HUES64 (cell line): ENCODE data around the gene CLASP1.
"Not testable (repeated sequence)": the region's sequence is repeated elsewhere in the genome, so short reads cannot be mapped to it uniquely, and the experiment has no call there.

Source experiments
- H3K27ac ChIP-seq: 2 replicates; pipeline ENCODE4 v1.7.0; 2013; ENCODE audit warnings: low read depth, low read length, inconsistent platforms
- H3K27me3 ChIP-seq: 2 replicates; pipeline ENCODE4 v1.6.1; 2013; ENCODE audit warnings: mild to moderate bottlenecking, low read length; ENCODE audit not compliant: insufficient read depth
- H3K36me3 ChIP-seq: 2 replicates; pipeline ENCODE4 v1.6.1; 2013; ENCODE audit warnings: mild to moderate bottlenecking, low read length; ENCODE audit not compliant: insufficient read depth
- H3K4me1 ChIP-seq: 2 replicates; pipeline ENCODE4 v1.6.1; 2013; ENCODE audit warnings: mild to moderate bottlenecking, low read length, moderate library complexity; ENCODE audit not compliant: insufficient read depth
- H3K4me3 ChIP-seq: 2 replicates; pipeline ENCODE4 v1.5.1; 2013; ENCODE audit warnings: mild to moderate bottlenecking, low read length, moderate library complexity
- H3K9ac ChIP-seq: 2 replicates; pipeline ENCODE4 v1.6.1; 2013; ENCODE audit warnings: mild to moderate bottlenecking, low read depth, low read length
- H3K9me3 ChIP-seq: 2 replicates; pipeline ENCODE4 v1.6.1; 2013; ENCODE audit warnings: low read depth, low read length; ENCODE audit not compliant: insufficient read depth
- WGBS: fragments of 150-250, 120-280 bp; methylation state at CpG from one replicate; pipeline ENCODE4 v1.1.7; 2013; ENCODE audit warnings: missing lambda C conversion rate; 5-methylcytosine and 5-hydroxymethylcytosine counted together

The CLASP1 gene

DNA sequence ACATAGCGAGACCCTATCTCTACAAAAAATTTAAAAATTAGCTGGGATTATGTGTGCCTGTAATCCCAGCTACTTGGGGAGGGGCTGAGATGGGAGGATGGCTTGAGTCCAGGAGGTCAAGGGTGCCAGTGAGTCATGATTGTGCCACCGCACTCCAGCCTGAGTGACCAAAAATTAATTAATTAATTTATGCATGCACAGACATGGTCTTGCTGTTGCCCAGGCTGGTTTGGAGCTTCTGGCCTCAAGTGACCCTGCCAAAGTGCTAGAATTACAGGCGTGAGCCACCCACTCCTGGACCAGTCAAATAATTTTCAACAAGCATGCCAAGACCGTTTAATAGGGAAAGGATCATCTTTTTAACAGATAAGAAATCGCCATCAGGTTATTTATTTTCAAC lies 306.5 kb downstream of the CLASP1 start:
- Histone ChIP-seq H3K4me3 (no peak overlapping the region), H3K27me3 (no peaks in the 10 kb centered on the region)

DNA sequence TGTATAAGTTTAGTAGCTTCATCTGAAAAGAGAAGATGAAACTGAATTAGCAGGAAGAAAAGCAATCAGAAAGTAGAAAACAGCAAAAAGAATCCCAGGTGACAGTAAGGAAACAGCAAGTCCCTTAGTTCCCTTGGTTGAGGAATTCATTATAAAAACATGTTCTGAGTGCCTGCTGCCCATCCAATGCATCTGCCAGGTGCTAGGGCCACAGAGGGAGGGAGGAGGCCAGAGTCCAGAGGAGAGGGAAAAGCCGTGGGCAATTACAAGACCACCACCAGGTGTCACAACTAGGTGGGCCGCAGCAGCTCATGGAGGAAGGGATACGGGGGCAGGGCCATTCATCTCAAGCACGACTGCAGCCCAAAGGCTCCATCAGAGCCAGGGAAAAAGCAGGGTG lies 308.3 kb downstream of the CLASP1 start:
- peaks cover 57% of the 10 kb centered on the region for H3K36me3 ChIP-seq
- no peaks in the 10 kb centered on the region; the same call in 1 of the 2 replicates for H3K4me1 ChIP-seq
- H3K9me3 ChIP-seq, result no peaks in the 10 kb centered on the region
- 84% methylated on average over 4 of the region's 4 CpGs for WGBS
- H3K27ac ChIP-seq, result no peak overlapping the region
- H3K4me3 ChIP-seq, result no peak overlapping the region
- no peak overlapping the region for H3K9ac ChIP-seq
- no peaks in the 10 kb centered on the region for H3K27me3 ChIP-seq

More for the DNA sequence above, 306.5 kb downstream of the CLASP1 start:
- peaks cover 75% of the 10 kb centered on the region for H3K36me3 ChIP-seq
- H3K9me3 ChIP-seq, result no peaks in the 10 kb centered on the region
- WGBS, result 93% methylated on average over 4 of the region's 5 CpGs
- no peaks in the 10 kb centered on the region for H3K4me1 ChIP-seq
- no peak overlapping the region for H3K27ac ChIP-seq
- no peak overlapping the region for H3K9ac ChIP-seq

GRCh38 chr2:121338281-121338680 lies 311.0 kb downstream of the CLASP1 start:
- Histone ChIP-seq H3K4me3 (no peak overlapping the region), H3K27me3 (no peaks in the 10 kb centered on the region), H3K4me1 (peaks cover 4% of the 10 kb centered on the region), H3K9me3 (no peaks in the 10 kb centered on the region), H3K27ac (no peak overlapping the region), H3K36me3 (peaks cover 35% of the 10 kb centered on the region), H3K9ac (no peak overlapping the region)
- 91% methylated on average over 20 of the region's 20 CpGs for WGBS

DNA sequence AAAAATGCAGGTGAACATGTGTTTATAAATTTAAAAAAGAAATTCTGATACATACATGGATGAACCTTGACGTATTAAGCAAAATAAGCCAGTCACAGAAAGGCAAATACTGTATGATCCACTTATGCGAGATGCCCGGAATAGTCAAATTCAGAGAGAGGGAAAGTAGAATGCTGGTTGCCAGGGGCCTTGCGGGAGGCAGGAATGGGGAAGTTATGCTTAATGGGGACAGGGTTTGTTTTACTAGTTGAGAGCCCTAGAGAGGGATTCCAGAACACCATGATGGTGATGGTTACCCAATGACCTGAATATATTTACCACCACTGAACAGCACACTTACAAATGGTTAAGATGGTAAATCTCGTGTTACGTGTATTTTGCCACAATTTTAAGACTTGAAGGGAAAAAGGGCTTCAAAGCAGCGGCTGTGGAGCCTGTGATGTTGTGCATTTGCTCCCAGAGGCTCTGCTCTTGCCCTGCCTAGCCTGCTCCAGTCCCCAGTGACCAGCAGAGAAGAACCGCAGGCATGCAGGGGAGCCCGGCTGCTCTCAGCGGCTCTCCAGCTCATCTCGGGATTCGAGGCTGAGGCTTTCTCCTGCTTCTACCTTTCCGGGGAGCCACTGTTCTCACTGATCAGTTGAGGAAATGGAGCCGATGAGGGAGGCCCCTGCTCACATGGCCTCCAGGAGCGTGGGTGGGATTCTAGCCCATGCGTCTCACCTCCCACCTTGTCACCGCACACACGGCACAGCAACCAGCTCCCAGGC lies 312.6 kb downstream of the CLASP1 start:
- no peaks in the 10 kb centered on the region for H3K9me3 ChIP-seq
- no peaks in the 10 kb centered on the region for H3K27me3 ChIP-seq
- peaks cover 27% of the 10 kb centered on the region for H3K36me3 ChIP-seq
- no peak overlapping the region for H3K9ac ChIP-seq
- H3K27ac ChIP-seq, result peak overlapping the region; percentile 34; the same call in 1 of the 2 replicates
- no peak overlapping the region for H3K4me3 ChIP-seq
- peaks cover 4% of the 10 kb centered on the region for H3K4me1 ChIP-seq
- 89% methylated on average over 18 of the region's 18 CpGs for WGBS

DNA sequence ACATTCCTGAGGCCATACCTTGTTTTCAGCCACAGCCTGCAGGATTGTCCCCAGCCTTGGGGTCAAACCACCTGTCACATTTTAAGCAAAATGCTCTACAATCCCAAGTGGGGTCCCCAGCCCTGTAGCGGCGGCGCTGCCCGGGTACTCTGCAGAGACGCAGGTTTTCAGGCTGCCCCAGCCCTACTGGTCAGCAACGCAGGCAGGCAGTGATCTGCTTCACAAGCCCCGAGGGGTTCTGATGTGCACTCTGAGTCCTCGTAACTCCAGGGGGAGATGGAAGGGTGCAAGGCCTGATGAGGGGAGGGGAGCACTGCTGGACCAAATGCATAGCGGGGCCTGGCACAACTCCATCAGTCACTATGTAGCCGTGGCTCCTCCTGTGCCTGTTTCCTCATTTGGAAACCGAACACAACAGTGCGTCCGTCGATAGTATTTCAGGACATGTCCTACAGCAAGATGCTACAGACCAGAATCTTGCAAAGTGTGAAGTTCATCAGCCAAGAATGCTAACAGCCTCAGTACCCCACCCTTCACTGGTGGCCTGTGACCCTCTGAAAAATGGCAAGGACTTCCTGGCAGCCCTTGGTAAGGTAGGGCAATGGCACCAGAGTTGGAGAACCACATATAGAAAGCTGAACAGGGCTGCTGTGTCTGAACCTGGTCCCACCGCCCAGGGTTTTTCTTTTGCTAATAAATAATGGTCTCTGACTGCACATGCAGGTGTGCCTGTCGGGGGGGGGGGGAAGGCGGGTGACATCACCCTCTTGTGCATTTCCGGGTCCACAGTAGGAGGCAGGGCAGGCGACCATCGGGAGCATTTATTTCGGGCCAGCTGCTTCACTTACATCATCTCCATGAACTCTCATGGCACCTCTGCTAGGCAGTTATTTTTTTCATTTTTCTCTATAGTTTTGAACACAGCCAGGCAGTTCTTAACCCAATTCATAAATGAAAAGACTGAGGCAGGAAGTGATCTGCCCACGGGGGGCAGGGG lies 313.7 kb downstream of the CLASP1 start:
- Histone ChIP-seq H3K27me3 (no peaks in the 10 kb centered on the region), H3K9ac (no peak overlapping the region), H3K4me1 (peaks cover 4% of the 10 kb centered on the region), H3K27ac (no peak overlapping the region), H3K4me3 (no peak overlapping the region), H3K36me3 (peaks cover 15% of the 10 kb centered on the region), H3K9me3 (no peaks in the 10 kb centered on the region)
- 82% methylated on average over 21 of the region's 22 CpGs for WGBS

- H3K27me3 ChIP-seq, result no peaks in the 10 kb centered on the region
- no peak overlapping the region for H3K27ac ChIP-seq
- no peak overlapping the region for H3K9ac ChIP-seq
- no peaks in the 10 kb centered on the region for H3K9me3 ChIP-seq
- peaks cover 7% of the 10 kb centered on the region for H3K36me3 ChIP-seq
- H3K4me1 ChIP-seq, result peaks cover 4% of the 10 kb centered on the region
- WGBS, result 79% methylated on average over 14 of the region's 14 CpGs
- H3K4me3 ChIP-seq, result no peak overlapping the region
These were observed 314.5 kb downstream of the CLASP1 start for GRCh38 chr2:121334581-121335293.

- H3K27ac ChIP-seq, result no peak overlapping the region
- WGBS, result 92% methylated on average over 12 of the region's 12 CpGs
- H3K27me3 ChIP-seq, result no peaks in the 10 kb centered on the region
- H3K9me3 ChIP-seq, result no peaks in the 10 kb centered on the region
- H3K4me3 ChIP-seq, result no peak overlapping the region
- H3K4me1 ChIP-seq, result peaks cover 4% of the 10 kb centered on the region
- no peak overlapping the region for H3K9ac ChIP-seq
- peaks cover 4% of the 10 kb centered on the region; the same call in 1 of the 2 replicates for H3K36me3 ChIP-seq
These were observed 315.3 kb downstream of the CLASP1 start for GRCh38 chr2:121333834-121334558.

GRCh38 chr2:121333231-121333630 lies 316.0 kb downstream of the CLASP1 start:
- Histone ChIP-seq H3K4me3 (no peak overlapping the region), H3K9me3 (no peaks in the 10 kb centered on the region), H3K4me1 (peaks cover 4% of the 10 kb centered on the region), H3K27me3 (no peaks in the 10 kb centered on the region), H3K27ac (no peak overlapping the region), H3K36me3 (peaks cover 3% of the 10 kb centered on the region; the same call in 1 of the 2 replicates), H3K9ac (no peak overlapping the region)
- WGBS, result 92% methylated on average over 17 of the region's 17 CpGs

DNA sequence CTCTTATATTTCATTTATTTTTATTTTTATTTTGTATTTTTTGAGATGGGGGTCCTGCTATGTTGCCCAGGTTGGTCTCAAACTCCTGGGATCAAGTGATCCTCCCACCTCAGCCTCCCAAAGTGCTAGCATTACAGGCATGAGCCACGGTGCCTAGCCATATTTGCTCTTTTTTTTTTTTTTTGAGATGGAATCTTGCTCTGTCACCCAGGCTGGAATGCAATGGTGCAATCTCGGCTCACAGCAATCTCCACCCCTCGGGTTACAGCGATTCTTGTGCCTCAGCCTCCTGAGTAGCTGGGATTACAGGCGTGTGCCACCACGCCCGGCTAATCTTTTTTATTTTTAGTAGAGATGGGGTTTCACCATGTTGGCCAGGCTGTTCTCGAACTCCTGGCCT lies 317.9 kb downstream of the CLASP1 start:
- H3K4me1 ChIP-seq, H3K9ac ChIP-seq, H3K4me3 ChIP-seq, H3K9me3 ChIP-seq, H3K36me3 ChIP-seq, H3K27me3 ChIP-seq, H3K27ac ChIP-seq: not testable (repeated sequence)
- 91% methylated on average over 8 of the region's 8 CpGs for WGBS

GRCh38 chr2:121330921-121331320 lies 318.3 kb downstream of the CLASP1 start:
- H3K4me3 ChIP-seq, result no peak overlapping the region
- H3K4me1 ChIP-seq, result peaks cover 4% of the 10 kb centered on the region
- no peaks in the 10 kb centered on the region for H3K36me3 ChIP-seq
- no peaks in the 10 kb centered on the region for H3K9me3 ChIP-seq
- no peak overlapping the region for H3K27ac ChIP-seq
- WGBS, result 95% methylated on average over 14 of the region's 15 CpGs
- H3K9ac ChIP-seq, result no peak overlapping the region
- no peaks in the 10 kb centered on the region for H3K27me3 ChIP-seq
